COLO668 (cell line): ENCODE data around the gene ASB3.

Experiments
- DNase-seq: peaks from one replicate; lab custom pipeline; 2025; ENCODE audit not compliant: unreplicated experiment; lab: John Stamatoyannopoulos, UW

ASB3 gene

GRCh38 chr2:53655256-53655655 is 131.5 kb downstream of the ASB3 start:
- DNase-seq: no peak

- no peak for DNase-seq
These were observed 132.4 kb downstream of the ASB3 start for GRCh38 chr2:53654396-53654795.

- DNase-seq: no peak
These were observed 134.6 kb downstream of the ASB3 start for GRCh38 chr2:53652131-53652530.

- no peak for DNase-seq
These were observed 140.0 kb downstream of the ASB3 start for GRCh38 chr2:53646788-53647187.

GRCh38 chr2:53641290-53641689 is 145.5 kb downstream of the ASB3 start:
- DNase-seq: no peak

GRCh38 chr2:53640466-53640865 is 146.3 kb downstream of the ASB3 start:
- no peak for DNase-seq

- no peak for DNase-seq
These were observed 150.2 kb downstream of the ASB3 start for GRCh38 chr2:53636596-53636995.

GRCh38 chr2:53636109-53636508 is 150.6 kb downstream of the ASB3 start:
- no peak for DNase-seq

GRCh38 chr2:53635694-53636093 is 151.1 kb downstream of the ASB3 start:
- no peak for DNase-seq

- DNase-seq: no peak
These were observed 153.3 kb downstream of the ASB3 start for GRCh38 chr2:53633441-53633840.

- DNase-seq: no peak
These were observed 154.0 kb downstream of the ASB3 start for GRCh38 chr2:53632714-53633113.

GRCh38 chr2:53632126-53632460 is 154.7 kb downstream of the ASB3 start:
- no peak for DNase-seq

- no peak for DNase-seq
These were observed 155.2 kb downstream of the ASB3 start for GRCh38 chr2:53631313-53632125.

GRCh38 chr2:53630026-53630606 is 156.6 kb downstream of the ASB3 start:
- DNase-seq: no peak

GRCh38 chr2:53629501-53629900 is 157.3 kb downstream of the ASB3 start:
- no peak for DNase-seq

GRCh38 chr2:53629001-53629400 is 157.8 kb downstream of the ASB3 start:
- DNase-seq: no peak

GRCh38 chr2:53622141-53622540 is 164.6 kb downstream of the ASB3 start:
- no peak for DNase-seq

- no peak for DNase-seq
These were observed 165.8 kb downstream of the ASB3 start for GRCh38 chr2:53620981-53621380.
